NCI-H82 treated with DMSO at 0.1 percent for 48 hours (cell line): Measurements from ENCODE around the gene C3orf49.

Experiments used
- DNase-seq: peaks from one replicate; lab custom pipeline; 2025; ENCODE audit not compliant: unreplicated experiment; lab: John Stamatoyannopoulos, UW

The C3orf49 gene

GRCh38 chr3:63819151-63819398, at the start of gene C3orf49:
Gene C3orf49 (plus strand): TSS chr3:63819299. CDS start chr3:63819472, 173 bp downstream.
- no peak for DNase-seq

GRCh38 chr3:63774781-63775180, 44.3 kb upstream of the C3orf49 start:
- DNase-seq = no peak

GRCh38 chr3:63779227-63779626, 39.9 kb upstream of the C3orf49 start:
- DNase-seq = peak; percentile 11

- DNase-seq = no peak
These were observed 27.1 kb upstream of the C3orf49 start for GRCh38 chr3:63791974-63792373.

GRCh38 chr3:63795438-63795837, 23.7 kb upstream of the C3orf49 start:
- DNase-seq = no peak

- DNase-seq = no peak
These were observed 20.6 kb upstream of the C3orf49 start for GRCh38 chr3:63798544-63798943.

GRCh38 chr3:63798949-63799348, 20.1 kb upstream of the C3orf49 start:
- DNase-seq = no peak

GRCh38 chr3:63800097-63800496, 19.0 kb upstream of the C3orf49 start:
- no peak for DNase-seq

- DNase-seq = no peak
These were observed 15.2 kb upstream of the C3orf49 start for GRCh38 chr3:63803911-63804310.

- DNase-seq = no peak
These were observed 11.0 kb upstream of the C3orf49 start for GRCh38 chr3:63807961-63808565.

GRCh38 chr3:63808633-63809032, 10.5 kb upstream of the C3orf49 start:
- no peak for DNase-seq

GRCh38 chr3:63809607-63810006, 9.5 kb upstream of the C3orf49 start:
- no peak for DNase-seq

GRCh38 chr3:63814237-63814636, 4.9 kb upstream of the C3orf49 start:
- DNase-seq = no peak

GRCh38 chr3:63817225-63817624, 1.9 kb upstream of the C3orf49 start:
- DNase-seq = no peak

GRCh38 chr3:63818282-63819150, 583 bp upstream of the C3orf49 start:
- no peak for DNase-seq

GRCh38 chr3:63824309-63824708, 5.2 kb downstream of the C3orf49 start:
- DNase-seq = no peak

- no peak for DNase-seq
These were observed 11.4 kb downstream of the C3orf49 start for GRCh38 chr3:63830526-63830925.

GRCh38 chr3:63832395-63832794, 13.3 kb downstream of the C3orf49 start:
- DNase-seq = no peak

GRCh38 chr3:63841704-63842103, 22.6 kb downstream of the C3orf49 start:
- no peak for DNase-seq

- DNase-seq = no peak
These were observed 23.0 kb downstream of the C3orf49 start for GRCh38 chr3:63842127-63842526.

- no peak for DNase-seq
These were observed 26.1 kb downstream of the C3orf49 start for GRCh38 chr3:63845215-63845614.

GRCh38 chr3:63847718-63848450, 28.8 kb downstream of the C3orf49 start:
- DNase-seq = no peak
